Measurements from ENCODE around the gene SUPT6H. TPM values are rescaled to one million over a fixed set of nuclear protein-coding genes. Genes with fewer than 3 reads are reported as not detected.

SUPT6H gene
- total and polyA plus RNA-seq, 2 donors (not counting 1 experiment from before 2014, with no cell fraction given): 35.8 to 110 TPM

GRCh38 chr17:28745786-28746411, 83.9 kb downstream of the SUPT6H start:
- peaks cover 70% of the 10 kb centered on the region for H3K79me2 ChIP-seq (ENCODE audit: control insufficient read depth, insufficient read depth, low read length)
- CTCF ChIA-PET: interaction anchor here (0.6 to 18.9 kb wide), 2 partner anchors 8 to 20 kb away, joined by 3 to 1020 read pairs; partner anchors contain the start of genes NEK8, RPL23A and TLCD1
- H3K27ac Mint-ChIP-seq: peak overlapping the region; percentile 93

More at GRCh38 chr17:28745786-28746411, 83.9 kb downstream of the SUPT6H start:
- Histone ChIP-seq H3K9ac (ENCODE audit: low read length) (peak overlapping the region; percentile 84), H4K20me1 (ENCODE audit: control insufficient read depth, insufficient read depth, low read length, poor library complexity, severe bottlenecking) (peaks cover 65% of the 10 kb centered on the region), H3K4me3 (ENCODE audit: control extremely low read depth in 1 of 5, extremely low read depth in 1 of 5, insufficient read depth in 1 of 5, low read depth in 2 of 5, low read length in 4 of 5) (peak overlapping the region in 4 of 5 experiments; percentile 58 to 98 (median 85)), H3K4me1 (ENCODE audit: control insufficient read depth in 2 of 2, insufficient read depth in 2 of 2, low read length in 2 of 2) (peaks cover 61 to 67% of the 10 kb centered on the region in 2 donors), H3K27me3 (replicated peaks in 1 of 4; ENCODE audit: control extremely low read depth in 1 of 4, control insufficient read depth in 3 of 4, insufficient read depth in 4 of 4, low read length in 3 of 4) (no peaks in the 10 kb centered on the region), H3K27ac (ENCODE audit: low read length in 2 of 2) (peak overlapping the region; percentile 49 to 100), H3K4me2 (replicated peaks; ENCODE audit: low read depth, low read length, poor library complexity, severe bottlenecking) (peak overlapping the region; percentile 88), H2AFZ (ENCODE audit: insufficient read depth, low read depth, low read length, poor library complexity, severe bottlenecking) (no peak overlapping the region), H3K9me3 (ENCODE audit: control extremely low read depth in 1 of 3, control insufficient read depth in 2 of 3, insufficient read depth in 1 of 3, low read length in 2 of 3) (peaks cover 0 to 6% (median 0%) of the 10 kb centered on the region in 3 donors), H3K36me3 (replicated peaks in 1 of 2; ENCODE audit: control extremely low read depth in 1 of 2, control insufficient read depth in 1 of 2, extremely low read depth in 1 of 2, insufficient read depth in 2 of 2, low read length in 1 of 2) (peaks cover 0 to 50% of the 10 kb centered on the region in 2 experiments)
- Mint-ChIP-seq H3K9me3 (ENCODE audit: insufficient read depth) (no peaks in the 10 kb centered on the region), H3K4me3 (peak overlapping the region; percentile 94), H3K27me3 (no peaks in the 10 kb centered on the region), H3K4me1 (peaks cover 63% of the 10 kb centered on the region)
- POLR2A ChIA-PET: interaction anchor here (0.6 to 16.2 kb wide), 5 partner anchors 8 to 204 kb away, joined by 4 to 511 read pairs (median 7); partner anchors contain the start of genes FLOT2, NEK8, RPL23A and TLCD1
- ATAC-seq (ENCODE audit: low read depth) (no peak), DNase-seq (no peak)
- intact Hi-C loops (cut with micrococcal nuclease): no loop called here
- TF ChIP-seq EZH2 (IDR thresholded peaks at IDR 0.05; ENCODE audit: borderline replicate concordance, insufficient read depth, low read depth, low read length, poor library complexity, severe bottlenecking): no peak
- no peak for TF ChIP-seq CTCF (IDR thresholded peaks at IDR 0.05)
- WGBS (ENCODE audit: insufficient coverage): 83% methylated on average over 4 of the region's 4 CpGs
